Fibroblast of villous mesenchyme (primary cell): ENCODE data around the gene IGSF8. TPM values are rescaled to one million over a fixed set of nuclear protein-coding genes. Genes with fewer than 3 reads are reported as not detected.
A peak's percentile ranks its signal among the peaks of the same experiment; 100 is the strongest.

Experiments used
- DNase-seq: peaks from one replicate; pipeline ENCODE4 v3.0.0-alpha.2; 2010; ENCODE audit warnings: low read depth
- H3K4me3 ChIP-seq: 2 replicates; pipeline ENCODE4 v1.5.1; 2011; ENCODE audit warnings: low read depth, mild to moderate bottlenecking, low read length
- CTCF ChIP-seq: IDR thresholded peaks from 2 replicates; pipeline ENCODE4 v1.5.1; 2012; ENCODE audit warnings: low read depth, mild to moderate bottlenecking, low read length; ENCODE audit not compliant: insufficient read depth
- total RNA-seq: library from RNA; depleted of rRNA; stranded (reverse); fragments of >200 nt; gene quantifications from 2 replicates; pipeline ENCODE4 v1.2.3, GENCODE V29; 2012

Gene IGSF8
- total RNA-seq, 1 donor, result 14.7 TPM

- no peak for TF ChIP-seq CTCF
- no peak overlapping the region for H3K4me3 ChIP-seq
- DNase-seq, result no peak
Measured at GRCh38 chr1:160087118-160087662, 11.2 kb downstream of the IGSF8 start.

GRCh38 chr1:160086456-160086892 lies 11.9 kb downstream of the IGSF8 start:
- no peak overlapping the region for H3K4me3 ChIP-seq
- TF ChIP-seq CTCF, result no peak
- DNase-seq, result no peak

DNA sequence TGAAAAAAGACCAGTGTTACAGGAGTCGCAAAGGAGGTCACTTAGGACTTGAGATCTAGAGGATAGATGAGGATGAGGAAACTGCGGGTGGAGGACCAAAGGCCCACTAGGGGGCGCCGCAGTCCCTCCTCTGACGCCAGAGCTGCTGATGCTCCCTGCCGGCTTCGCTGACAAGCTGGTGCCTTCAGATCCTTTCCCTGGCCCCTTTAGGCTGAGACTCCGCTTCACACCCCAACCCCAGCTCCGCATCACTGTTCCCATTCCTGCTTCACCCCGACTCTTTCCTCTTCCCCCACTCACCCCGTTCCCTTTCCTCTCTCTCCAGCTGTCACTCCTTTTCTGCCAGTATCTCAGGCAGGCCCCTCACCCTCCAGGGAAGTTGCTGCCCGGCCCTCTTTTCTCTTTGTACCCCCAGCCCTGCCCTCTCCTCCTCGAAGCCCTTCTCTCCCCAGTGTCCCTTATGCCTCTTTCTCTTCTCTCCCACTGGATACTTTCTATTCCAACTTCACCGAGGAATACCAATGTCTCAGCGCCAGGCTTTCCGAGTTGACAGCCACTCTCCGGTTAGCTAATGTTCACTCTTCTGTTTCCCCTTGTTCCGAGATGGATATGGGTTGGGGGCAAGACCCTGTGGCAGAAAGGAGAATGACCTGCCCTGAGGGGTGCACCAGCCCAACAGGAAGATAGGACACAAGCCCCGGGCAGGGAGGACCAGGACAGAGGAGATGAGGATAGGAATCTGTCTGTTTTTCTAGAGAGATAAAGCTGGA lies 12.5 kb downstream of the IGSF8 start:
- TF ChIP-seq CTCF, result peak; percentile 87
- peak; percentile 64 for DNase-seq

GRCh38 chr1:160084771-160085321 lies 13.6 kb downstream of the IGSF8 start:
- no peak for DNase-seq
- TF ChIP-seq CTCF, result no peak
- H3K4me3 ChIP-seq, result no peak overlapping the region

More for the DNA sequence above, 12.5 kb downstream of the IGSF8 start:
- no peak overlapping the region for H3K4me3 ChIP-seq

GRCh38 chr1:160083968-160084770 lies 14.2 kb downstream of the IGSF8 start:
- peak; percentile 48 for TF ChIP-seq CTCF
- DNase-seq, result peak; percentile 13
- H3K4me3 ChIP-seq, result peak overlapping the region; percentile 23

DNA sequence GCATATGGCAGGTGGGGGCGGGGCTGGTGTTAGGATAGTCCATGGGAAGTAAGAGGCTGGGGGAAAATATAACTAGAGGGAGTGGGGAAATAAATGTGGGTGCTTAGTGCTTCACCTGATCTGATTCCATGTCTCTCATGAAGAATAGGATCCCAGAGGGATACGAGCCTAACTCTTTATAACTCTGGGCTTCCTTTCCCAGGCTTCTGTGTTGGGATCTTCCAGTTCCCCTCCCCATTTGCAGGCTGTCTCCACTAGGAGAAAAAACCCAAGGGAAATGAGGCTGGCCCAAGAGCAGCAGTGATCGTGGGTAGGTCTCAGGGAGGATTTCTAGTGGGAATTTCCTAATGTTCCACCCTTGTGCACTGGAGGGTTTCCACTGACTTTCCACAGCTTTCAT lies 15.5 kb downstream of the IGSF8 start:
- no peak overlapping the region for H3K4me3 ChIP-seq
- TF ChIP-seq CTCF, result no peak
- DNase-seq, result no peak
